Ishikawa (cell line): ENCODE measurements around the gene RAPGEF5.

Experiments
- CEBPB ChIP-seq: IDR thresholded peaks from 2 replicates; pipeline ENCODE4 v1.6.1; 2012
- CREB1 ChIP-seq: IDR thresholded peaks from 2 replicates; pipeline ENCODE4 v1.6.1; 2012; ENCODE audit warnings: low read depth
- EGR1 ChIP-seq: IDR thresholded peaks from 2 replicates; pipeline ENCODE4 v1.6.1; 2012
- EP300 ChIP-seq: IDR thresholded peaks from 2 replicates; pipeline ENCODE4 v1.6.1; 2012; ENCODE audit warnings: borderline replicate concordance
- FOXM1 ChIP-seq: IDR thresholded peaks from 2 replicates; pipeline ENCODE4 v1.6.1; 2012; ENCODE audit warnings: low read depth, borderline replicate concordance
- MAX ChIP-seq: IDR thresholded peaks from 2 replicates; pipeline ENCODE4 v1.6.1; 2012
- NFIC ChIP-seq: IDR thresholded peaks from 2 replicates; pipeline ENCODE4 v1.6.1; 2012
- RAD21 ChIP-seq: IDR thresholded peaks from 2 replicates; pipeline ENCODE4 v1.6.1; 2012; ENCODE audit warnings: low read depth
- REST ChIP-seq: IDR thresholded peaks from 2 replicates; pipeline ENCODE4 v1.6.1; 2012; ENCODE audit warnings: low read depth, mild to moderate bottlenecking
- TAF1 ChIP-seq: IDR thresholded peaks from 2 replicates; pipeline ENCODE4 v1.6.1; 2012; ENCODE audit warnings: low read depth, mild to moderate bottlenecking
- TEAD4 ChIP-seq: IDR thresholded peaks from 2 replicates; pipeline ENCODE4 v1.6.1; 2012
- YY1 ChIP-seq: IDR thresholded peaks from 2 replicates; pipeline ENCODE4 v1.6.1; 2012; ENCODE audit warnings: low read depth
- ZBTB7A ChIP-seq: IDR thresholded peaks from 2 replicates; pipeline ENCODE4 v1.6.1; 2012; ENCODE audit warnings: low read depth

GRCh38 chr7:22111661-22112060 is 245.3 kb downstream of the RAPGEF5 start:
- TF ChIP-seq MAX (no peak), REST (no peak), EP300 (no peak), YY1 (no peak), RAD21 (no peak), ZBTB7A (no peak), TEAD4 (no peak), EGR1 (no peak), TAF1 (no peak), FOXM1 (no peak), CREB1 (no peak), NFIC (no peak), CEBPB (no peak)
